DMS114 treated with DMSO at 0.1 percent for 48 hours (cell line): ENCODE results near the gene C3orf20.

ENCODE experiments used
- DNase-seq: peaks from one replicate; lab custom pipeline; 2025; ENCODE audit not compliant: unreplicated experiment; lab: John Stamatoyannopoulos, UW

The C3orf20 gene

DNA sequence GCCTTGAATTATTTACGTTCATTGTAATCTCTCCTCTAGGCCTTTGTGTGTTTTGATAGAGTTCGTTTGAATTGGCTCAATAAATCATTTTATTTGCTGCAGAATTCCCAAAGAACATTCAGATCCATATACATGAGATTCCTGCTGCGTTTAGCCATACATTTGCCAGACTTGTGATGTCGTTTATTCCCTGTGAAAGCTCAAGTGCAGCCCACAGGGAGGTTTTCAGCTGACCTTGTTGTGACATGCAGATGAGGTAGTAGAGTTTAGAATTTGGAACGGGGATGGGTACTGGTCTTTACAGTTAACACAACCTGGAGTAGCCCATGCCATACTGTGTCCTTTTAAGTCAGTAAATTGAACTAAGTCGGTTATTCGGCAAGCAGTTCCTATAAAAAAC, at the start of gene C3orf20:
Gene C3orf20 (plus strand): TSS at position 301 of the 400 bp plus-strand sequence. CDS start 7,573 bp downstream, outside the sequence.
- DNase-seq = no peak

DNA sequence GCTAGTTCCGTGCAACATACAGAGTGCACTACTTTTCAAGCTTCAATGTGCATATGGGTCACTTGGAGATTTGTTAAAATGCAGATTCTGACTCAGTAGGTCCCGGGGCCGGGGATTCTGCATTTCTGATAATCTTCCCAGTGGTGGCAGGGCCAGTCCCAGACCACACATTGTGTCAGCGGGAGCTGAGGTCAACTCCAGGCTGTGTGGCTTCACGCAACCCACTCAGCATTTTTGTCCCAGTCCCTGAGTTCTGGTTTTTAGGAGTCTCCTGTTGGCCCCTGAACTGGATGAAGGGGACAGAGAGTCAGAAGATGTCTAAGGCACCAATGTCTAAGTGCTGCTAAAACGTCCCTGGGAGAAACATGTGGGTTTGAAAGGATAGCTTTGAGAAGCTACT, 49.5 kb upstream of the C3orf20 start:
- no peak for DNase-seq

DNA sequence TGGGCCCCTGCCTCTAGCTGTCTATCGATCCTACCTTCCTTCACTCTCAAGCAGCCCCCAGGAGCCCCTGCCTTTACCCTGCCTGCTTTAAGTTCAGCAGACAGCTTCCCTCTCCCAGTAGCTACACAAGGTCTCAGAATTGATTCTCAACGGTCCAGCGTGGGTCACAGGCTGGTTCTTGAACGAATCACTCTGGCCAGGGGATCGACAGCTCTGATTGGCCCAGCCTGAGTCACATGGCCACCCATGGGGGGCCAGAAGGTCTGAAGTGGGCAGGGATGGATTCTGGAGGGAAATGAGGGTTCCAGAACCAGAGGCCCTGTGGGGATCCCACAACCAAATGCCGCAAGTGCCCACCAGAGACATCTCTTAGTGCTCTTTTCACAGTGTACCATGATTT, 47.1 kb upstream of the C3orf20 start:
- no peak for DNase-seq

- no peak for DNase-seq
Observed at GRCh38 chr3:14628406-14628805, 46.5 kb upstream of the C3orf20 start.

- no peak for DNase-seq
Observed at GRCh38 chr3:14630404-14631100, 44.4 kb upstream of the C3orf20 start.

- DNase-seq = no peak
Observed at GRCh38 chr3:14631101-14631497, 43.8 kb upstream of the C3orf20 start.

DNA sequence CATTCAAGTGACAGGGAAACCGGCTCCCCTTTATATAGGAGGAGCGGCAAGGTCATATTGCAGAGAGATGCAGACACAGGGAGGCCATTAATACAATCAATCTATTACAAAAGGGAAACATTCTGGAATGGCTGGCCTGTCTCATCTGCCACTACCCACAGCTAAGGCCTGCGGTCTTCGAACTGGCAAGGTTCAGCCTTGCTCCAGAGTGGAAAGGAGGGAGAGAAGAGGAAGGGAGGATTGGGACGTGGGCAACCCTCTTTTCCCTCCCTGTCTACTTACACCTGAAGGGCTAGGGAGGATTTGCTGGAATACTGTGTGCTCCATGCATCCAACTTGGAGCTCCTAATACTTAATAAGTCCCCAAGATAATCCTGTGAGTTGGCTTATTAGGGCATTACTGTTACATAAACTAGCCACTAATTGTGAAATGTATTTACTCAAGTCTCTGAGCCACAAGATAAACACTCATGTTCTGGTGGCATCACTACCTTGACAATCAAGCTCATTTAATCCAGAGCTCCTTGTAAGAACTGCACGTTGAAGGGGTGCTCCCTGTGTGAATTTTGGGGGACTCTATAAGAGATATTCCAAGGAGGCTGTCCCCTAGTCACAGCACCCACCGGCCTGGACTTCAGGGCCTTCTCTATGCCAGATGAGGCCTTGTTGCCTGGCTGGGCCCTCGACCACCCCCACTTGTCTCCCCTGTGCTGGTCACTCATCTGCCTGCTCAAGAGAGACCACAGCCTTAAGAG, 43.1 kb upstream of the C3orf20 start:
- DNase-seq = no peak

- DNase-seq = no peak
Observed at GRCh38 chr3:14632442-14632930, 42.5 kb upstream of the C3orf20 start.

- no peak for DNase-seq
Observed at GRCh38 chr3:14633417-14633816, 41.5 kb upstream of the C3orf20 start.

- DNase-seq = no peak
Observed at GRCh38 chr3:14633819-14634424, 41.0 kb upstream of the C3orf20 start.

DNA sequence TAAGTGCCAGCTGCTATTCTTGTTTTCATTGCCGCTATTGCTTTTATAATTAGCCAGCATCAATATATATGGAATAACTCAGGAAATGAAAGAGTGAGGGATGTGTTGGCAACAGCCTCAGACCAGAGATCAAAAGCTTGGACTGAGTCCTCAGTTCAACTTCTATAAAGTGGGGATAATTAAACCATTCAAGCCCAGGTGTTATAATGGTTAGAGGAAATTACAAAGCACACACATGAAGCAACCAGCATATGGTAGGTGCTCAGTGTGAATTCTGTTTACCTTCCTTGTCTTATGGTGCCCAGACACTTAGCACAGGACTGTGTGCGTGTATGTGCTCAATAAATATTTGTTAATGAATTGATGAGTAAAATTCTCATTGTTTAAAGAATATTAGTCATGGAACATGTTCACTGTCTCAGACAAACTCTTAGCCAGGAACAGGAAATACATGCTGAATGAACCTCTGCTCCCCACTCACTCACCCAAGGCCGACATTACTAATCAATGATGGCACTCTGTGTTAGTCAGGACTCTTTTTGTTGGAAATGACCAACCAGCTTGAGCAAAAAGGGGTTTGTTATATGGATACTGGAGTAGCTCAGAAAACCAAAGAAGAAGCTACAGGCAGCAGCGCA, 40.1 kb upstream of the C3orf20 start:
- no peak for DNase-seq

- no peak for DNase-seq
Observed at GRCh38 chr3:14636496-14637087, 38.3 kb upstream of the C3orf20 start.

DNA sequence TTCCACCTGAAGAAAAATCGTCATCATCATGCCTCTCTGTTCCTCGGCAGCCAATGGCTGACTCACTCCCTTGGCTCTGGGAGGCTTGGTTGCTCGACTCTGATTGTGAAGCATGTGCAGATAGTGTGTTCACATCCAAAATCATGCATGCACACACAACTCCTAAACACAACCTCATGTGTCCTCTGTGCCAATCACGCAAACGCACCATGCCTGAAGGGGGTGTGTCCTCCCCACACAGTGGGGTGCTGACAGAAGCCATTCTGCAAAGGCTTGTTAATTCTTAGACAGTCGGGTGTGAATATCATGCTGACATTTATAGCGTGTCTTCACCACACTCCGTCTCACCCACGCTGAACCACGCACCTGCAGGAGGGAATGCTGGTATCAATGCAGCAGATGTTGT, 34.8 kb upstream of the C3orf20 start:
- no peak for DNase-seq

DNA sequence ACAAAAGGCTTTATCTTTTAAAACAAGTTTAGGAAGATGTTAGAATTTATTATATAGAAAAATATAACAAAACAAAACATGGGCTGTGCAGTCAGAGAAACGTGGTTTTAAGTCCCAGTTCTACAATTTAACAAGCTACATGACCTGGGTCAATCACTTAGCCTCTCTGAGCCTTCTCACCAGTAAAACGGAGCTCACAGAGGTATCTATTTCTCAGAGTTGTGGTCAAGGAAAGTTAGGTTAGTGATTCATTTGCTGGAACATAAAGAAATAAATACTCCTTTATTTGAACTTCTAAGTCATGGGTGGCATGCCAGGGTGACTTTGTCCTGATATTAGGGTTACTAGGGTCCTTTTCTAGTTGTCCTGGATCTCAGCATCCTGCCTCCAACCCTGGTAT, 34.2 kb upstream of the C3orf20 start:
- DNase-seq = no peak

GRCh38 chr3:14641346-14641745, 33.6 kb upstream of the C3orf20 start:
- DNase-seq = no peak

GRCh38 chr3:14645453-14645852, 29.5 kb upstream of the C3orf20 start:
- no peak for DNase-seq

GRCh38 chr3:14646131-14646573, 28.8 kb upstream of the C3orf20 start:
- no peak for DNase-seq

DNA sequence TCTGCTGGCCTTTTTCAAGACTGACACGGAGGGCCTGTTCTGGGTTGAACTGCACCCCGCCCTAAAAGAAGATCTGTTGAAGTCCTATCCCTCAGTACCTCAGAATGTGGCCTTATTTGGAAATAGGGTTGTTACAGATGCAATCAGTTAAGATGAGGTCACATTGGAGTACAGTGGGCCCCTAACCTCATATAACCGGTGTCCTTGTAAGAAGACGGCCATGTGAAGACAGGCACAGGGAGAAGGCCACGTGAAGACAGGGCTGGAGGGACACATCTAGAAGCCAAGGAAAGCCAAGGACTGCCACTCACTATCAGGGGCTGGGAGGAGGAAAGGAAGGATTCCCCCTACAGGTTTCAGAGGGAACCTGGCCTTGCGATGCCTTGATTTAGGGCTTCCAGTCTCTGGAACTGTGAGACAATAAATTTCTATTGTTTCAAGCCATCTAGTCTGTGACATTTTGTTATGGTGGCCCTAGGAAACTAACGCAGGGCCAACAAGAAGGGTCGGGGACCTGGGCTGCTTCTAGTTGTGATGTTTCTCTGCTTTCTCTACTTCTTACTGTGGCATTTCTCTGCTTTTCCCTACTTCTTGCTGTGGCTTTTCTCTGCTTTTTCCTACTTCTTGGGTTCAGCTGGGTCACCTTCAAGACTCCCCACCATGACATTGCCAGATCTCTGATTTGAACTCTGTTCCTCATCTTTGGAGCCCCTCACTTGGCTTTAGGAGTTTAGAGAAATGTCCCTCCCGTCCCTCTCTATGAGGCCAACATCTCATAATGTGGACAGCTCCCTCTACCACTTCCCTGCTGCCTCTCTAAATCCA, 28.1 kb upstream of the C3orf20 start:
- no peak for DNase-seq

- DNase-seq = no peak
Observed at GRCh38 chr3:14647976-14648955, 26.7 kb upstream of the C3orf20 start.
